ENCODE measurements around the gene MXD3.
"Not testable (repeated sequence)": the region's sequence is repeated elsewhere in the genome, so short reads cannot be mapped to it uniquely, and the experiment has no call there.

The MXD3 gene

GRCh38 chr5:177265395-177265794, 46.3 kb downstream of the MXD3 start:
- DNase-seq (ENCODE audit: low read depth in 2 of 2) = no peak

GRCh38 chr5:177264178-177264577, 47.5 kb downstream of the MXD3 start:
- DNase-seq (ENCODE audit: low read depth in 2 of 2) = no peak

GRCh38 chr5:177261510-177261909, 50.2 kb downstream of the MXD3 start:
- no peak for DNase-seq (ENCODE audit: low read depth in 2 of 2)

- no peak for DNase-seq (ENCODE audit: low read depth in 2 of 2)
Measured at GRCh38 chr5:177260961-177261360, 50.7 kb downstream of the MXD3 start.

- DNase-seq (ENCODE audit: low read depth in 2 of 2) = not testable (repeated sequence)
Measured at GRCh38 chr5:177258711-177259110, 53.0 kb downstream of the MXD3 start.

Measured in fibroblast of skin of left biceps (primary cell).